SK-N-SH (cell line): Measurements from ENCODE around the gene CHST10. TPM values are rescaled to one million over a fixed set of nuclear protein-coding genes. Genes with fewer than 3 reads are reported as not detected.

Experiments used
- CTCF ChIA-PET: fragments of 300-600, 350-600 bp; formaldehyde crosslinking; extraction: SDS; loops from one replicate; lab custom pipeline; 2021; lab: Yijun Ruan, JAX
- POLR2A ChIA-PET: fragments of 350-600 bp; sonication (Branson Sonifier 250); formaldehyde crosslinking; extraction: SDS; loops from one replicate; lab custom pipeline; 2020; ENCODE audit warnings: antibody characterized with exemption, inconsistent platforms; lab: Yijun Ruan, JAX
- DNase-seq: peaks from one replicate; pipeline ENCODE4 v3.0.0; 2012
- H2AFZ ChIP-seq: fragments of 200-600 bp; sonication (generic); 2 replicates; pipeline ENCODE4 v1.8.1; 2016; ENCODE audit warnings: antibody characterized with exemption, mild to moderate bottlenecking, low read depth
- H3F3A ChIP-seq: fragments of 200-600 bp; sonication (generic); replicated peaks from 2 replicates; pipeline ENCODE3; 2016; ENCODE audit warnings: antibody characterized with exemption, mild to moderate bottlenecking; ENCODE audit not compliant: insufficient read depth
- H3K27ac ChIP-seq, 2 experiments: fragments of 200-500 bp in 1 of 2; fragments of 200-600 bp in 1 of 2; sonication (Bioruptor generic) in 1 of 2; sonication (generic), shearing (Covaris generic) in 1 of 2; 2 replicates each; pipeline versions ENCODE4 v1.5.1 to v1.6.1; 2014 to 2016; ENCODE audit warnings: low read depth in 2 of 2, inconsistent platforms in 1 of 2, low read length in 1 of 2, mild to moderate bottlenecking in 1 of 2, mixed read lengths in 1 of 2
- H3K27me3 ChIP-seq: fragments of 200-600 bp; sonication (generic), shearing (Covaris generic); 2 replicates; pipeline ENCODE4 v1.6.1; 2016; ENCODE audit warnings: mixed run types; ENCODE audit not compliant: insufficient read depth
- H3K36me3 ChIP-seq, 2 experiments: fragments of 200-500 bp in 1 of 2; fragments of 200-600 bp in 1 of 2; sonication (Bioruptor generic) in 1 of 2; sonication (generic) in 1 of 2; replicated peaks in 1 of 2; 2 replicates each; pipeline versions ENCODE3 to v1.5.1; 2014 to 2016; ENCODE audit warnings: low read length in 1 of 2, mild to moderate bottlenecking in 1 of 2; ENCODE audit not compliant: insufficient read depth in 2 of 2, control insufficient read depth in 1 of 2
- H3K4me1 ChIP-seq, 2 experiments: fragments of 200-500 bp in 1 of 2; fragments of 200-600 bp in 1 of 2; sonication (Bioruptor generic) in 1 of 2; sonication (generic), shearing (Covaris generic) in 1 of 2; 2 replicates each; pipeline versions ENCODE4 v1.5.1 to v1.6.1; 2014 to 2016; ENCODE audit warnings: low read depth in 1 of 2, low read length in 1 of 2, mixed run types in 1 of 2; ENCODE audit not compliant: insufficient read depth in 2 of 2, control insufficient read depth in 1 of 2
- H3K4me2 ChIP-seq: fragments of 200-600 bp; sonication (generic), shearing (Covaris generic); 2 replicates; pipeline ENCODE4 v1.6.1; 2017; ENCODE audit warnings: mixed run types
- H3K4me3 ChIP-seq, 2 experiments: fragments of 200-500 bp in 1 of 2; fragments of 200-600 bp in 1 of 2; sonication (Bioruptor generic) in 1 of 2; sonication (generic), shearing (Covaris generic) in 1 of 2; 2 replicates each; pipeline versions ENCODE4 v1.5.1 to v1.8.1; 2014 to 2016; ENCODE audit warnings: low read depth in 2 of 2, inconsistent platforms in 1 of 2, low read length in 1 of 2, mild to moderate bottlenecking in 1 of 2, mixed read lengths in 1 of 2, moderate library complexity in 1 of 2
- H3K79me2 ChIP-seq: fragments of 200-600 bp; sonication (generic); 2 replicates; pipeline ENCODE4 v1.8.1; 2017; ENCODE audit warnings: mild to moderate bottlenecking; ENCODE audit not compliant: insufficient read depth
- H3K9ac ChIP-seq: fragments of 200-600 bp; sonication (generic); 2 replicates; pipeline ENCODE4 v1.6.1; 2017; ENCODE audit warnings: mixed run types
- H3K9me2 ChIP-seq: fragments of 200-600 bp; sonication (generic); 2 replicates; pipeline ENCODE4 v1.6.1; 2017; ENCODE audit warnings: mixed run types
- H3K9me3 ChIP-seq: fragments of 200-600 bp; sonication (generic); 2 replicates; pipeline ENCODE4 v1.6.1; 2017; ENCODE audit warnings: mixed run types, mild to moderate bottlenecking, moderate library complexity
- H4K20me1 ChIP-seq: fragments of 200-600 bp; sonication (generic); 2 replicates; pipeline ENCODE4 v1.6.1; 2017; ENCODE audit warnings: mild to moderate bottlenecking, mixed run types; ENCODE audit not compliant: insufficient read depth
- CTCF ChIP-seq: fragments of 200-600 bp; sonication (generic); IDR thresholded peaks from 2 replicates; pipeline ENCODE4 v1.6.1; 2017; ENCODE audit warnings: antibody characterized with exemption, mild to moderate bottlenecking, moderate library complexity
- ELF1 ChIP-seq: IDR thresholded peaks from 2 replicates; pipeline ENCODE4 v1.4.0; 2012
- FOSL2 ChIP-seq: IDR thresholded peaks from 2 replicates; pipeline ENCODE4 v1.4.0; 2012; ENCODE audit warnings: low read depth, mild to moderate bottlenecking, moderate library complexity, borderline replicate concordance
- FOXJ3 ChIP-seq: sonication (generic); formaldehyde crosslinking; IDR thresholded peaks from 2 replicates; pipeline ENCODE4 v1.5.1; 2020; ENCODE audit warnings: mild to moderate bottlenecking, missing genetic modification reagents
- GABPA ChIP-seq: IDR thresholded peaks from 2 replicates; pipeline ENCODE4 v1.4.0; 2012; ENCODE audit warnings: low read depth, mild to moderate bottlenecking
- GATA2 ChIP-seq: sonication (generic); formaldehyde crosslinking; IDR thresholded peaks from 2 replicates; pipeline ENCODE4 v1.5.0; 2020; ENCODE audit warnings: mild to moderate bottlenecking, missing genetic modification reagents
- IRF3 ChIP-seq: fragments of 150-350 bp; IDR thresholded peaks from 2 replicates; pipeline ENCODE4 v1.6.1; 2016; ENCODE audit warnings: mild to moderate bottlenecking, low read depth, low read length
- MAX ChIP-seq: IDR thresholded peaks from 2 replicates; pipeline ENCODE4 v1.4.0; 2012; ENCODE audit warnings: low read depth
- NFIC ChIP-seq: IDR thresholded peaks from 2 replicates; pipeline ENCODE4 v1.4.0; 2012; ENCODE audit warnings: borderline replicate concordance
- PBX3 ChIP-seq: IDR thresholded peaks from 2 replicates; pipeline ENCODE4; 2012
- RAD21 ChIP-seq: IDR thresholded peaks from 2 replicates; pipeline ENCODE4 v1.6.1; 2012; ENCODE audit warnings: mild to moderate bottlenecking, low read length
- RCOR1 ChIP-seq: fragments of 150-350 bp; IDR thresholded peaks from 2 replicates; pipeline ENCODE4 v1.6.1; 2017; ENCODE audit warnings: antibody characterized with exemption, low read length
- RFX5 ChIP-seq: IDR thresholded peaks from 2 replicates; pipeline ENCODE4 v1.6.1; 2012; ENCODE audit warnings: mild to moderate bottlenecking, improper control_type of control experiment, low read length
- RXRA ChIP-seq: IDR thresholded peaks from 2 replicates; pipeline ENCODE4 v1.4.0; 2012; ENCODE audit warnings: low read depth, mild to moderate bottlenecking, borderline replicate concordance
- SMC3 ChIP-seq: IDR thresholded peaks from 2 replicates; pipeline ENCODE4 v1.6.1; 2012; ENCODE audit warnings: low read depth, low read length, improper control_type of control experiment
- TEAD4 ChIP-seq: IDR thresholded peaks from 2 replicates; pipeline ENCODE4 v1.4.0; 2012; ENCODE audit warnings: mild to moderate bottlenecking, borderline replicate concordance; ENCODE audit not compliant: insufficient read depth
- ZBTB33 ChIP-seq: IDR thresholded peaks from 2 replicates; pipeline ENCODE4 v1.4.0; 2012; ENCODE audit warnings: low read depth, borderline replicate concordance
- WGBS: methylation state at CpG from one replicate; pipeline ENCODE4 v1.1.6; 2017; ENCODE audit warnings: low lambda C conversion rate; 5-methylcytosine and 5-hydroxymethylcytosine counted together
- polyA plus RNA-seq, 3 experiments: library from polyadenylated mRNA; depleted of rRNA; stranded (reverse); fragments of >200 nt; gene quantifications; 2 replicates each; pipeline ENCODE4 v1.2.3, GENCODE V29; 2012

CHST10 gene
- polyA plus RNA-seq, 1 of the 3 experiments (the other 2 are of a cell fraction), result 17.6 TPM

- TF ChIP-seq GATA2 (CRISPR knock-in tag), result no peak
- TF ChIP-seq FOXJ3 (CRISPR knock-in tag), result no peak
- no peak for TF ChIP-seq GABPA
- TF ChIP-seq RAD21, result no peak
- peaks cover 0 to 5% of the 10 kb centered on the region in 2 experiments; a peak in 1 of 4 replicates for H3K4me1 ChIP-seq
- peak overlapping the region; percentile 94 for H2AFZ ChIP-seq
- ChIA-PET CTCF (interaction anchor here (1.0 to 1.6 kb wide), 3 partner anchors 10 to 155 kb away, joined by 3 to 6 read pairs (median 3); no protein-coding TSS in a partner anchor), POLR2A (interaction anchor here (0.6 to 1.5 kb wide), 6 partner anchors 11 to 936 kb away, joined by 3 to 7 read pairs (median 4); partner anchors contain the start of gene PDCL3)
- peaks cover 0 to 8% of the 10 kb centered on the region in 2 experiments for H3K36me3 ChIP-seq
- no peaks in the 10 kb centered on the region for H3K27me3 ChIP-seq
- H3K9me2 ChIP-seq, result no peaks in the 10 kb centered on the region
- H3F3A ChIP-seq, result no peaks in the 10 kb centered on the region
- peak; percentile 31 for DNase-seq
- H3K4me2 ChIP-seq, result peak overlapping the region; percentile 95
- H3K9ac ChIP-seq, result peak overlapping the region; percentile 87
- H3K4me3 ChIP-seq, result peak overlapping the region; percentile 76 to 89
- no peaks in the 10 kb centered on the region for H3K9me3 ChIP-seq
- H4K20me1 ChIP-seq, result no peaks in the 10 kb centered on the region
- WGBS, result 12% methylated on average over 12 of the region's 19 CpGs
- H3K79me2 ChIP-seq, result peaks cover 14% of the 10 kb centered on the region
- H3K27ac ChIP-seq, result peak overlapping the region; percentile 41 to 81; a peak in 3 of 4 replicates
Observed at GRCh38 chr2:100417711-100418124, 250 bp upstream of the CHST10 start.

- peak overlapping the region; percentile 98 for H2AFZ ChIP-seq
- DNase-seq, result no peak
- POLR2A ChIA-PET, result interaction anchor here (0.7 to 1.5 kb wide), 4 partner anchors 10 to 349 kb away, joined by 3 to 7 read pairs (median 5); partner anchors contain the start of gene PDCL3
- peak overlapping the region; percentile 87 for H3K9ac ChIP-seq
- H3K9me3 ChIP-seq, result no peaks in the 10 kb centered on the region
- H3K4me1 ChIP-seq, result peaks cover 0 to 5% of the 10 kb centered on the region in 2 experiments; a peak in 1 of 4 replicates
- TF ChIP-seq IRF3 (no peak), CTCF (no peak), ELF1 (no peak), SMC3 (no peak), FOSL2 (no peak), NFIC (no peak), RFX5 (no peak), PBX3 (no peak), GATA2 (CRISPR knock-in tag) (no peak), ZBTB33 (no peak), RXRA (no peak), MAX (no peak), TEAD4 (no peak), RCOR1 (no peak)
- H3K4me3 ChIP-seq, result peak overlapping the region; percentile 76 to 89
- 8% methylated on average over 3 of the region's 5 CpGs for WGBS
- CTCF ChIA-PET, result interaction anchor here (0.8 to 1.6 kb wide), 6 partner anchors 11 to 569 kb away, joined by 3 to 6 read pairs (median 4); no protein-coding TSS in a partner anchor
- H3K36me3 ChIP-seq, result peaks cover 0 to 11% of the 10 kb centered on the region in 2 experiments
- peak overlapping the region; percentile 95 for H3K4me2 ChIP-seq
- H3K27ac ChIP-seq, result no peak overlapping the region; a peak in 2 of 4 replicates
- H3K79me2 ChIP-seq, result peaks cover 14% of the 10 kb centered on the region
- H3K27me3 ChIP-seq, result no peaks in the 10 kb centered on the region
- no peaks in the 10 kb centered on the region for H4K20me1 ChIP-seq
- no peaks in the 10 kb centered on the region for H3F3A ChIP-seq
- H3K9me2 ChIP-seq, result no peaks in the 10 kb centered on the region
Observed at GRCh38 chr2:100416397-100416934, 1.0 kb downstream of the CHST10 start.
